IMR-90 (cell line): ENCODE measurements around the gene STX1B. TPM values are rescaled to one million over a fixed set of nuclear protein-coding genes. Genes with fewer than 3 reads are reported as not detected.

Source experiments
- ATAC-seq: fragments of 200-7000 bp; cut with Tn5 transposase; 2 replicates; pipeline ENCODE4 v1.9.1; 2020; ENCODE audit warnings: low read depth, mild to moderate bottlenecking, moderate library complexity
- BruUV-seq: library from RNA; stranded (reverse); fragments of 400-500 nt; replicated peaks from 2 replicates; lab custom pipeline; 2021; lab: Mats Ljungman, UMichigan
- CTCF ChIA-PET: fragments of 300-600 bp; formaldehyde crosslinking; extraction: SDS; loops from one replicate; lab custom pipeline; 2021; ENCODE audit warnings: antibody characterized with exemption; lab: Yijun Ruan, JAX
- POLR2A ChIA-PET: fragments of 300-600 bp; sonication (Branson Sonifier 250); formaldehyde crosslinking; loops from one replicate; lab custom pipeline; 2022; ENCODE audit warnings: antibody characterized with exemption; ENCODE audit not compliant: unreplicated experiment; lab: Charles Lee
- DNase-seq: peaks from one replicate; pipeline ENCODE4 v3.0.0; 2013
- H2AFZ ChIP-seq: replicated peaks from 2 replicates; pipeline ENCODE3; 2013; ENCODE audit warnings: low read length, mild to moderate bottlenecking; ENCODE audit not compliant: poor library complexity
- H2AK5ac ChIP-seq: 2 replicates; pipeline ENCODE4 v1.6.1; 2013; ENCODE audit warnings: low read depth, low read length, inconsistent platforms
- H2AK9ac ChIP-seq: replicated peaks from 2 replicates; pipeline ENCODE3; 2013; ENCODE audit warnings: mild to moderate bottlenecking, low read depth, low read length, moderate library complexity; ENCODE audit not compliant: poor library complexity
- H2BK120ac ChIP-seq: 2 replicates; pipeline ENCODE4 v1.6.1; 2013; ENCODE audit warnings: low read depth, low read length, inconsistent platforms
- H2BK15ac ChIP-seq: 3 replicates; pipeline ENCODE4 v1.6.1; 2013; ENCODE audit warnings: low read depth, low read length, inconsistent platforms
- H2BK20ac ChIP-seq: 2 replicates; pipeline ENCODE4 v1.6.1; 2013; ENCODE audit warnings: low read depth, mild to moderate bottlenecking, inconsistent platforms, low read length, moderate library complexity
- H2BK5ac ChIP-seq: 2 replicates; pipeline ENCODE4 v1.6.1; 2013; ENCODE audit warnings: mild to moderate bottlenecking, low read depth, low read length, inconsistent platforms; ENCODE audit not compliant: poor library complexity, severe bottlenecking
- H3K14ac ChIP-seq: replicated peaks from 2 replicates; pipeline ENCODE4 v1.6.1; 2013; ENCODE audit warnings: low read depth, low read length, inconsistent platforms
- H3K18ac ChIP-seq: 2 replicates; pipeline ENCODE4 v1.6.1; 2013; ENCODE audit warnings: low read depth, low read length, control low read depth
- H3K23ac ChIP-seq: 2 replicates; pipeline ENCODE4 v1.6.1; 2013; ENCODE audit warnings: low read depth, low read length, inconsistent platforms
- H3K27ac ChIP-seq: 2 replicates; pipeline ENCODE4 v1.5.1; 2013; ENCODE audit warnings: mild to moderate bottlenecking, control low read depth, low read length; ENCODE audit not compliant: insufficient read depth
- H3K27me3 ChIP-seq: 2 replicates; pipeline ENCODE4 v1.6.1; 2013; ENCODE audit warnings: low read length; ENCODE audit not compliant: control insufficient read depth, insufficient read depth
- H3K36me3 ChIP-seq: 2 replicates; pipeline ENCODE4 v1.6.1; 2013; ENCODE audit warnings: low read length, mixed read lengths; ENCODE audit not compliant: control insufficient read depth, insufficient read depth
- H3K4ac ChIP-seq: 2 replicates; pipeline ENCODE4 v1.6.1; 2013; ENCODE audit warnings: low read depth, low read length, inconsistent platforms
- H3K4me1 ChIP-seq: 2 replicates; pipeline ENCODE4 v1.6.1; 2013; ENCODE audit warnings: low read length, mixed read lengths; ENCODE audit not compliant: control insufficient read depth, insufficient read depth
- H3K4me2 ChIP-seq: 2 replicates; pipeline ENCODE4 v1.6.1; 2013; ENCODE audit warnings: low read depth, mild to moderate bottlenecking, control low read depth, low read length, moderate library complexity
- H3K4me3 ChIP-seq: 2 replicates; pipeline ENCODE4 v1.5.1; 2013; ENCODE audit warnings: low read depth, mild to moderate bottlenecking, control low read depth, low read length, moderate library complexity; ENCODE audit not compliant: insufficient read depth
- H3K56ac ChIP-seq: 2 replicates; pipeline ENCODE4 v1.6.1; 2013; ENCODE audit warnings: low read length, inconsistent platforms; ENCODE audit not compliant: insufficient read depth; ENCODE audit errors: extremely low read depth
- H3K79me1 ChIP-seq, 2 experiments: 2 replicates each; pipeline ENCODE4 v1.6.1; 2013; ENCODE audit warnings: low read length in 2 of 2, inconsistent platforms in 1 of 2, low read depth in 1 of 2
- H3K9ac ChIP-seq: 2 replicates; pipeline ENCODE4 v1.6.1; 2013; ENCODE audit warnings: low read depth, low read length, control low read depth
- H3K9me1 ChIP-seq: 2 replicates; pipeline ENCODE4 v1.6.1; 2013; ENCODE audit warnings: low read length, inconsistent platforms; ENCODE audit not compliant: insufficient read depth
- H3K9me3 ChIP-seq: 2 replicates; pipeline ENCODE4 v1.6.1; 2013; ENCODE audit warnings: low read length; ENCODE audit not compliant: control insufficient read depth, insufficient read depth
- H4K20me1 ChIP-seq: 2 replicates; pipeline ENCODE4 v1.6.1; 2013; ENCODE audit warnings: low read length, inconsistent platforms; ENCODE audit not compliant: insufficient read depth
- H4K5ac ChIP-seq: 2 replicates; pipeline ENCODE4 v1.6.1; 2013; ENCODE audit warnings: mild to moderate bottlenecking, low read depth, low read length, control low read depth
- H4K8ac ChIP-seq, 2 experiments: 2 replicates each; pipeline ENCODE4 v1.6.1; 2013; ENCODE audit warnings: low read depth in 2 of 2, low read length in 2 of 2, control low read depth in 1 of 2, inconsistent platforms in 1 of 2
- H4K91ac ChIP-seq: 2 replicates; pipeline ENCODE4 v1.6.1; 2013; ENCODE audit warnings: low read depth, low read length, inconsistent platforms; ENCODE audit not compliant: insufficient read depth
- RCOR1 ChIP-seq: IDR thresholded peaks from 2 replicates; pipeline ENCODE4 v1.6.1; 2012; ENCODE audit warnings: mild to moderate bottlenecking, low read length, improper control_type of control experiment; ENCODE audit not compliant: insufficient replicate concordance
- WGBS, 2 experiments: methylation state at CpG; one replicate each; pipeline versions ENCODE4 v1.1.5 to v1.1.7; 2013; ENCODE audit warnings: missing lambda C conversion rate in 2 of 2; ENCODE audit not compliant: insufficient read length in 1 of 2; ENCODE audit errors: extremely low coverage in 2 of 2; 5-methylcytosine and 5-hydroxymethylcytosine counted together
- dilution Hi-C: fragments of 300-500 bp; cut with HindIII; formaldehyde crosslinking; loops from one replicate; pipeline ENCODE4 v1.14.3; 2018; ENCODE audit warnings: low sequenced_read_pairs; ENCODE audit not compliant: unreplicated experiment
- in situ Hi-C: fragments of 300-500 bp; cut with MboI; formaldehyde crosslinking; loops from 3 replicates; pipeline ENCODE4 v1.14.3; 2019; ENCODE audit warnings: low sequenced_read_pairs, inconsistent platforms, mixed read lengths
- intact Hi-C: fragments of 100-400 bp; cut with micrococcal nuclease; formaldehyde crosslinking; loops from 2 replicates; pipeline ENCODE4 v1.10.0; 2022
- polyA plus RNA-seq, 3 experiments: library from polyadenylated mRNA; depleted of rRNA; stranded (reverse); fragments of >200 nt; gene quantifications; 2 replicates each; pipeline ENCODE4 v1.2.3, GENCODE V29; 2012; ENCODE audit warnings: low replicate concordance in 1 of 3
- total RNA-seq: library from RNA; depleted of rRNA; stranded (reverse); fragments of >200 nt; gene quantifications from 2 replicates; pipeline ENCODE4 v1.2.3, GENCODE V29; 2012

STX1B gene
- total and polyA plus RNA-seq, 2 of the 4 experiments (the other 2 are of a cell fraction): 3.9 to 14.9 TPM

DNA sequence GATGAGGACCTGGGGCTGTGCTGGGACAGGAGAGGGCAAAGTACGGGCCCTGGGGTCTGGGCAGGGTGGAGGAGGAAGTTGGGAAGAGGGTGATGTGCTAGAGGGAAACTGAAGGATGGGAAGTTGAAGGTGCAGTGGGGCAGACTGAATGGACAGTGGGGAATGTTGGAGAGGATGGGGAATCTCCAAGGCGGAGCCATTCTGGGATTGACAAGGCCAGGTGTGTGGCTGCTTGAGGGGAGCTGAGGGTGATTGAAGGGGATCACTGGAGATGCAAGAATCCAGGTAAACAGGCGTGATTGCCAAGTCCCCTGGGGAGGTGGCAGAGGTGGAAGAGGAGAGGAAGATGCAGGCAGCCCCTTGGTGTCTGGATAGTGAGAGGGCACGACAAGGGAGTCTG lies 34.0 kb downstream of the STX1B start:
- Histone ChIP-seq H2BK5ac (no peak overlapping the region), H3K9me3 (no peaks in the 10 kb centered on the region), H3K14ac (no peak overlapping the region), H3K4me2 (no peak overlapping the region), H3K56ac (no peak overlapping the region), H2BK20ac (no peak overlapping the region), H3K23ac (no peak overlapping the region), H4K8ac (no peak overlapping the region), H3K9me1 (no peaks in the 10 kb centered on the region), H4K5ac (no peak overlapping the region), H3K27me3 (no peaks in the 10 kb centered on the region), H3K79me1 (peaks cover 8 to 19% of the 10 kb centered on the region in 2 experiments; a peak in 3 of 4 replicates), H2AK9ac (no peak overlapping the region), H2AFZ (no peak overlapping the region), H3K4ac (no peak overlapping the region), H3K4me1 (peaks cover 2% of the 10 kb centered on the region; the same call in 1 of the 2 replicates), H3K36me3 (peaks cover 71% of the 10 kb centered on the region), H2BK120ac (no peak overlapping the region), H4K20me1 (no peaks in the 10 kb centered on the region; the same call in none of the 2 replicates), H3K4me3 (no peak overlapping the region), H3K27ac (no peak overlapping the region), H3K9ac (no peak overlapping the region), H2AK5ac (no peak overlapping the region), H3K18ac (no peak overlapping the region), H2BK15ac (no peak overlapping the region), H4K91ac (no peak overlapping the region)
- DNase-seq: no peak
- in situ Hi-C loops (loop anchor here (25.0 kb wide), 1 partner anchor 736 kb away; a partner anchor contains a TSS), dilution Hi-C loops (no loop called here), intact Hi-C loops (no loop called here)
- CTCF ChIA-PET: no interaction called here
- BruUV-seq: no TSS peak
- POLR2A ChIA-PET: no interaction called here
- no peak for TF ChIP-seq RCOR1
- WGBS, 2 experiments: 100% methylated on average over 2 of the region's 4 CpGs; no CpG with 5 or more reads in 1 of the 2 experiments
- no peak for ATAC-seq
